ENCODE data around the gene DCC.
"Not testable (repeated sequence)": the region's sequence is repeated elsewhere in the genome, so short reads cannot be mapped to it uniquely, and the experiment has no call there.

DCC gene

GRCh38 chr18:53417003-53417402 lies 1077.0 kb downstream of the DCC start:
- no peak for DNase-seq (ENCODE audit: low spot score)

GRCh38 chr18:53421869-53422268 lies 1081.9 kb downstream of the DCC start:
- DNase-seq (ENCODE audit: low spot score): no peak

- DNase-seq (ENCODE audit: low spot score): no peak
Observed at GRCh38 chr18:53422896-53423295, 1082.9 kb downstream of the DCC start.

- DNase-seq (ENCODE audit: low spot score): no peak
Observed at GRCh38 chr18:53426666-53427184, 1086.7 kb downstream of the DCC start.

GRCh38 chr18:53441761-53442414 lies 1101.9 kb downstream of the DCC start:
- no peak for DNase-seq (ENCODE audit: low spot score)

GRCh38 chr18:53442415-53442783 lies 1102.4 kb downstream of the DCC start:
- DNase-seq (ENCODE audit: low spot score): no peak

- no peak for DNase-seq (ENCODE audit: low spot score)
Observed at GRCh38 chr18:53443336-53443735, 1103.3 kb downstream of the DCC start.

- DNase-seq (ENCODE audit: low spot score): no peak
Observed at GRCh38 chr18:53443831-53444230, 1103.8 kb downstream of the DCC start.

GRCh38 chr18:53451902-53452301 lies 1111.9 kb downstream of the DCC start:
- no peak for DNase-seq (ENCODE audit: low spot score)

- DNase-seq (ENCODE audit: low spot score): no peak
Observed at GRCh38 chr18:53457068-53457467, 1117.1 kb downstream of the DCC start.

GRCh38 chr18:53458268-53458667 lies 1118.3 kb downstream of the DCC start:
- DNase-seq (ENCODE audit: low spot score): no peak

- DNase-seq (ENCODE audit: low spot score): no peak
Observed at GRCh38 chr18:53458944-53459580, 1119.1 kb downstream of the DCC start.

- DNase-seq (ENCODE audit: low spot score): no peak
Observed at GRCh38 chr18:53467756-53468155, 1127.8 kb downstream of the DCC start.

- not testable (repeated sequence) for DNase-seq (ENCODE audit: low spot score)
Observed at GRCh38 chr18:53468173-53468572, 1128.2 kb downstream of the DCC start.

- DNase-seq (ENCODE audit: low spot score): no peak
Observed at GRCh38 chr18:53472546-53472945, 1132.5 kb downstream of the DCC start.

- DNase-seq (ENCODE audit: low spot score): no peak
Observed at GRCh38 chr18:53478155-53478554, 1138.2 kb downstream of the DCC start.

GRCh38 chr18:53486296-53486695 lies 1146.3 kb downstream of the DCC start:
- DNase-seq (ENCODE audit: low spot score): no peak

GRCh38 chr18:53489266-53489665 lies 1149.3 kb downstream of the DCC start:
- no peak for DNase-seq (ENCODE audit: low spot score)

GRCh38 chr18:53490019-53490418 lies 1150.0 kb downstream of the DCC start:
- no peak for DNase-seq (ENCODE audit: low spot score)

- DNase-seq (ENCODE audit: low spot score): no peak
Observed at GRCh38 chr18:53496028-53496427, 1156.0 kb downstream of the DCC start.

GRCh38 chr18:53503914-53504441 lies 1164.0 kb downstream of the DCC start:
- DNase-seq (ENCODE audit: low spot score): no peak

- DNase-seq (ENCODE audit: low spot score): no peak
Observed at GRCh38 chr18:53508529-53508928, 1168.5 kb downstream of the DCC start.

GRCh38 chr18:53509886-53510285 lies 1169.9 kb downstream of the DCC start:
- DNase-seq (ENCODE audit: low spot score): no peak

- DNase-seq (ENCODE audit: low spot score): not testable (repeated sequence)
Observed at GRCh38 chr18:53511725-53512124, 1171.7 kb downstream of the DCC start.
